ENCODE data around the gene LCN15.

Gene LCN15

DNA sequence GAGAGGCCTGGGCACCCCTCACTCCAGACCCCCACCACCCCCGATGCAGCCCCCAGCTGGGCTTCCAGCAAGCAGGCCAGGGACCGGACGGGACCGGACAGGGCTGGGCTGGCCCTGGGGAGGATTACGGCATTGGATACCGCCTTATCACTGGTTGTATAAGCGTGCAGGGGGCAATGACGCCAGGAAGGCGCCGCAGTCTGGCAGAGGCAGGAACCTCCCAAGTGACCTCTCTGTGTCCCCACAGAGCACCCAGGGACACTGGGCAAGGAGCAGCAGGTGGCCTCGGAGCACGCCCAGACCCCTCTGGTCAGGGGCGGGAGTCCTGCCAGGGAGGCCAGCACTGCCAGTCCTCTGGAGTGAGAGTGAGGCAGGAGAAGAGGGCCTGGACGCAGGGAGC is 723 bp upstream of the LCN15 start:
- Histone ChIP-seq H3K27ac (ENCODE audit: poor library complexity, severe bottlenecking) (no peak overlapping the region), H3K4me3 (ENCODE audit: severe bottlenecking) (no peak overlapping the region), H3K27me3 (ENCODE audit: insufficient read depth, poor library complexity, severe bottlenecking) (peaks cover 5% of the 10 kb centered on the region), H3K36me3 (ENCODE audit: low read depth) (no peaks in the 10 kb centered on the region), H3K9me3 (ENCODE audit: severe bottlenecking) (no peaks in the 10 kb centered on the region), H3K4me1 (ENCODE audit: insufficient read depth, poor library complexity, severe bottlenecking) (no peaks in the 10 kb centered on the region)
- DNase-seq (ENCODE audit: low spot score) (peak; percentile 46), ATAC-seq (ENCODE audit: low read depth) (no peak)
- TF ChIP-seq, protein P1, sequence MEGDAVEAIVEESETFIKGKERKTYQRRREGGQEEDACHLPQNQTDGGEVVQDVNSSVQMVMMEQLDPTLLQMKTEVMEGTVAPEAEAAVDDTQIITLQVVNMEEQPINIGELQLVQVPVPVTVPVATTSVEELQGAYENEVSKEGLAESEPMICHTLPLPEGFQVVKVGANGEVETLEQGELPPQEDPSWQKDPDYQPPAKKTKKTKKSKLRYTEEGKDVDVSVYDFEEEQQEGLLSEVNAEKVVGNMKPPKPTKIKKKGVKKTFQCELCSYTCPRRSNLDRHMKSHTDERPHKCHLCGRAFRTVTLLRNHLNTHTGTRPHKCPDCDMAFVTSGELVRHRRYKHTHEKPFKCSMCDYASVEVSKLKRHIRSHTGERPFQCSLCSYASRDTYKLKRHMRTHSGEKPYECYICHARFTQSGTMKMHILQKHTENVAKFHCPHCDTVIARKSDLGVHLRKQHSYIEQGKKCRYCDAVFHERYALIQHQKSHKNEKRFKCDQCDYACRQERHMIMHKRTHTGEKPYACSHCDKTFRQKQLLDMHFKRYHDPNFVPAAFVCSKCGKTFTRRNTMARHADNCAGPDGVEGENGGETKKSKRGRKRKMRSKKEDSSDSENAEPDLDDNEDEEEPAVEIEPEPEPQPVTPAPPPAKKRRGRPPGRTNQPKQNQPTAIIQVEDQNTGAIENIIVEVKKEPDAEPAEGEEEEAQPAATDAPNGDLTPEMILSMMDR (IDR thresholded peaks at IDR 0.05; ENCODE audit: poor library complexity, severe bottlenecking) = no peak

DNA sequence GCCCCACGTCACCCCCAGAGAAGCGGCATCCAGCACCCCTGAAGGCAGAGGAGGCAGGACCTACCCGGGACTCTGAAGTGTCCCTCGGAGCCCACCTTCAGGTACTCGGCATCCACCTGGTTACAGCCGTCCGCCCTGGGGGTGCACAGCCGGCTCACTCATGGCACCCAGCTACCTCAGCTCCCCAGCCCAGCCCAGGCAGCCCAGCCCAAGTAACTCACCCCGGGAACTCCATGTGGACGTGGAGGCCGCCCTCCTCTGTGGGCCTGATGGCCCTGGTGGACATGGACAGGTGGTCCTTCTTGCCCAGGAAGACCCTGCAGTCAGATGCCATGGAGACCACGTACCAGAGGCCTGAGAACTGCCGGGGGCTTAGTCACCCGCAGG is 676 bp downstream of the LCN15 start:
- DNase-seq (ENCODE audit: low spot score) (peak; percentile 56), ATAC-seq (ENCODE audit: low read depth) (no peak)
- peaks cover 5% of the 10 kb centered on the region for H3K27me3 ChIP-seq (ENCODE audit: insufficient read depth, poor library complexity, severe bottlenecking)
- TF ChIP-seq, protein P1 (IDR thresholded peaks at IDR 0.05; ENCODE audit: poor library complexity, severe bottlenecking) = no peak
- no peak overlapping the region for H3K4me3 ChIP-seq (ENCODE audit: severe bottlenecking)
- H3K4me1 ChIP-seq (ENCODE audit: insufficient read depth, poor library complexity, severe bottlenecking) = no peaks in the 10 kb centered on the region
- no peaks in the 10 kb centered on the region for H3K36me3 ChIP-seq (ENCODE audit: low read depth)
- no peaks in the 10 kb centered on the region for H3K9me3 ChIP-seq (ENCODE audit: severe bottlenecking)
- no peak overlapping the region for H3K27ac ChIP-seq (ENCODE audit: poor library complexity, severe bottlenecking)

DNA sequence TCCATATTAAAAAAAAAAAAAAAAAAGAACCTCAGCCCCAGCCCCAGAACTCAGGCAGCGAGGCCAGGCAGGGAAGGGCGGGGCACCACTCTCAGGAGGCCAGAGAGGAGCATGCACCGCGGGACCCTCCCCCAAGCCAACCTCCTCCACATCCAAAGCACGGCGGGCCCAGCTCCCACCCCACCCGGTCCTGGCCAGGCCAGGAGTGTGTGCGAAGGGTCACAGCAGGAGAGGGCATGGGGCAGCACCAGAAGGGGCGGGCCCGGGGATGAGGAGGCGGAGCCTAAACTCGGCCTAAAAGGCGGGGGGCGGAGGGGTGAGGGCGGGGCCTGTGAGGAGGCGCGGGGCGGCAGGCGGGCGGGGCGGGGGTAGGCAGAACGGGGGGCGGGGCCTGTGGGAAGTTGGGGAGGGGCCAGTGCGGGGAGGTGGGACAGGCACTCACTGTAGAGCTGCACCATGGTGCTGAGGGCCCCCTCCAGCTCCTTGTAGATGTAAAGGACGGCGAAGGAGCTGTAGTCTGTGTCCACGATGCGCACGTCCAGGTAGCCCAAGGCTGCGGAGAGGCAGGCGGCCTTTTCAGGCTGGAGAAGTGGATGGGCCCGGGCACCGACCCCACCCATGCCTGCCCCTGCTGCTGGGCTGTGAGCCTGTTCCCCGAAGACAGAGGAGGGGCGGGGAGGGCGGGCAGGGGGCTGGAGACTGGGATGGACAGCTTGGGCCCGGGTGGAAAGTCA is 1.2 kb downstream of the LCN15 start:
- peak; percentile 76 for DNase-seq (ENCODE audit: low spot score)
- Histone ChIP-seq H3K4me1 (ENCODE audit: insufficient read depth, poor library complexity, severe bottlenecking) (no peaks in the 10 kb centered on the region), H3K27me3 (ENCODE audit: insufficient read depth, poor library complexity, severe bottlenecking) (peaks cover 4% of the 10 kb centered on the region), H3K9me3 (ENCODE audit: severe bottlenecking) (no peaks in the 10 kb centered on the region), H3K4me3 (ENCODE audit: severe bottlenecking) (no peak overlapping the region), H3K27ac (ENCODE audit: poor library complexity, severe bottlenecking) (no peak overlapping the region), H3K36me3 (ENCODE audit: low read depth) (no peaks in the 10 kb centered on the region)
- peak; percentile 22; the same call in 1 of the 3 replicates for ATAC-seq (ENCODE audit: low read depth)
- TF ChIP-seq, protein P1 (IDR thresholded peaks at IDR 0.05; ENCODE audit: poor library complexity, severe bottlenecking) = no peak

DNA sequence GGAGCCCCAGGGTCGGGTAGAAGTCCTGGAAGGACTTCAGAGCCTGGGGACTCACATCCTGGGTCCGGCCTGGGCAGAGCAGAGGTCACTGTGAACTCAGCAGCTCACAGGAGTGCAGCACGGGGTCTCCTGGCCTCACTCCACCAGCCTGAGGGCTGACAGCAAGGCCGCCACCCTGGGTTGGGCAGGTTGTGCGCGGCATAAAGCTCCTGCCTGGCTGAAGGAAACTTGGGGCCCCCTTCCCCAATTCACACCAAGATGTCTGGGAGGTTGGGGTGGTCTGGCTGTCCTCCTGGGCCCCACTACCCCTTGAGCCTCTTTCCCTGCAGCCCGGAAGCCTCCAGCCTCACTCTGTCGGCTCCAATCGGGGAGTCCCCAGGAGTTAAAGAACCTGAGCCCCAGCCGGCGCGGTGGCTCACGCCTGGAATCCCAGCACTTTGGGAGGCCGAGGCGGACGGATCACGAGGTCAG is 2.1 kb downstream of the LCN15 start:
- Histone ChIP-seq H3K4me1 (ENCODE audit: insufficient read depth, poor library complexity, severe bottlenecking) (no peaks in the 10 kb centered on the region), H3K4me3 (ENCODE audit: severe bottlenecking) (no peak overlapping the region), H3K9me3 (ENCODE audit: severe bottlenecking) (no peaks in the 10 kb centered on the region), H3K27ac (ENCODE audit: poor library complexity, severe bottlenecking) (no peak overlapping the region), H3K27me3 (ENCODE audit: insufficient read depth, poor library complexity, severe bottlenecking) (no peaks in the 10 kb centered on the region), H3K36me3 (ENCODE audit: low read depth) (no peaks in the 10 kb centered on the region)
- TF ChIP-seq, protein P1 (IDR thresholded peaks at IDR 0.05; ENCODE audit: poor library complexity, severe bottlenecking) = no peak
- DNase-seq (ENCODE audit: low spot score) (peak; percentile 63), ATAC-seq (ENCODE audit: low read depth) (no peak)

DNA sequence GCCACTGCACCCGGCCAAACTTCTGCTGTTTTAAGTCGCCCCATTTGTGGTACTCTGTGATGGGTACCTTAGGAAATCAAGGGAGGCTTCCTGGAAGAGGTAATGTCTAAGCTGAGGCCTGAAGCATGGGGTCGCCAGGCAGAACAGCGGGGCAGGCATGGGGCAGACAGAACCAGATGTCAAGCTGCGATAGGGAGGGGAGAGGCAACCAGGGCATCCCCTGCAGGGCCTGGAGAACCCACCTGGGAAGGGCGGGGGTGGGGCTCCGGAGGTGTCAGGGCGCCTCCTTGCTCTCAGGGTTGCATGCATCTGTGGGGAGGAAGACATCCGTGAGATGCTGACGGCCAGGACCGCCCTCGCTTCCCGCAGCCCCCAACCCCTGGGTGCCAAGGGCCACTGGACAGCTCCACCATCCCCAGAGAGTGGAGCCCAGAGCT is 2.8 kb downstream of the LCN15 start:
- ATAC-seq (ENCODE audit: low read depth) = no peak
- no peak overlapping the region for H3K27ac ChIP-seq (ENCODE audit: poor library complexity, severe bottlenecking)
- no peaks in the 10 kb centered on the region for H3K27me3 ChIP-seq (ENCODE audit: insufficient read depth, poor library complexity, severe bottlenecking)
- no peaks in the 10 kb centered on the region for H3K9me3 ChIP-seq (ENCODE audit: severe bottlenecking)
- no peaks in the 10 kb centered on the region for H3K4me1 ChIP-seq (ENCODE audit: insufficient read depth, poor library complexity, severe bottlenecking)
- no peaks in the 10 kb centered on the region for H3K36me3 ChIP-seq (ENCODE audit: low read depth)
- TF ChIP-seq, protein P1 (IDR thresholded peaks at IDR 0.05; ENCODE audit: poor library complexity, severe bottlenecking) = no peak
- DNase-seq (ENCODE audit: low spot score) = no peak
- no peak overlapping the region for H3K4me3 ChIP-seq (ENCODE audit: severe bottlenecking)
